H1 (cell line): Measurements from ENCODE around the gene IL1RAPL1. TPM values are rescaled to one million over a fixed set of nuclear protein-coding genes. Genes with fewer than 3 reads are reported as not detected.

Experiments used
- CTCF ChIA-PET: fragments of 300-600 bp; sonication (Branson Sonifier 250); formaldehyde crosslinking; loops from one replicate; lab custom pipeline; 2021; ENCODE audit not compliant: partially characterized antibody; lab: Charles Lee
- POLR2A ChIA-PET: fragments of 300-600 bp; sonication (Branson Sonifier 250); formaldehyde crosslinking; loops from one replicate; lab custom pipeline; 2021; ENCODE audit warnings: inconsistent platforms; ENCODE audit not compliant: partially characterized antibody; lab: Charles Lee
- DNase-seq, 2 experiments: peaks; one replicate each; pipeline versions ENCODE4 v3.0.0 to v3.0.0-alpha.2; 2010 to 2022; ENCODE audit warnings: low spot score in 2 of 2, low read depth in 1 of 2, mixed read lengths in 1 of 2
- FAIRE-seq: peaks from 2 replicates; lab custom pipeline; 2011; peaks lifted over from hg19 to GRCh38; lab: Jason Lieb, UNC
- H2AFZ ChIP-seq: 2 replicates; pipeline ENCODE4 v1.8.1; 2012; ENCODE audit warnings: low read length, inconsistent platforms
- H2AK5ac ChIP-seq: 2 replicates; pipeline ENCODE4 v1.6.1; 2013; ENCODE audit warnings: low read depth, low read length
- H2BK120ac ChIP-seq: replicated peaks from 2 replicates; pipeline ENCODE3; 2013; ENCODE audit warnings: low read depth, low read length, inconsistent platforms
- H2BK12ac ChIP-seq: 2 replicates; pipeline ENCODE4 v1.6.1; 2013; ENCODE audit warnings: low read depth, low read length
- H2BK15ac ChIP-seq: 2 replicates; pipeline ENCODE4 v1.6.1; 2013; ENCODE audit warnings: low read length
- H2BK20ac ChIP-seq: 2 replicates; pipeline ENCODE4 v1.6.1; 2013; ENCODE audit warnings: low read length
- H2BK5ac ChIP-seq: 2 replicates; pipeline ENCODE4 v1.6.1; 2013; ENCODE audit warnings: low read depth, low read length
- H3K14ac ChIP-seq: 2 replicates; pipeline ENCODE4 v1.6.1; 2013; ENCODE audit warnings: inconsistent platforms; ENCODE audit not compliant: insufficient read length
- H3K18ac ChIP-seq: 2 replicates; pipeline ENCODE4 v1.6.1; 2013; ENCODE audit warnings: low read length; ENCODE audit errors: extremely low read depth
- H3K23ac ChIP-seq: 2 replicates; pipeline ENCODE4 v1.6.1; 2013; ENCODE audit warnings: inconsistent platforms; ENCODE audit not compliant: insufficient read length
- H3K23me2 ChIP-seq: 2 replicates; pipeline ENCODE4 v1.6.1; 2013; ENCODE audit warnings: low read depth, low read length
- H3K27ac ChIP-seq: 2 replicates; pipeline ENCODE4 v1.6.1; 2011; ENCODE audit warnings: low read depth, low read length, inconsistent platforms
- H3K27me3 ChIP-seq, 4 experiments: replicated peaks in 1 of 4; 1 replicate in 1 of 4; 2 replicates in 3 of 4; pipeline versions ENCODE4 v1.6.1 to v1.8.1; 2011 to 2013; ENCODE audit warnings: low read length in 3 of 4, mild to moderate bottlenecking in 3 of 4, inconsistent platforms in 2 of 4, mixed read lengths in 2 of 4, moderate library complexity in 1 of 4; ENCODE audit not compliant: control insufficient read depth in 3 of 4, insufficient read depth in 3 of 4; ENCODE audit errors: extremely low read depth in 1 of 4
- H3K36me3 ChIP-seq, 4 experiments: 2 replicates each; pipeline versions ENCODE4 v1.6.1 to v1.8.1; 2011 to 2013; ENCODE audit warnings: mild to moderate bottlenecking in 4 of 4, low read length in 3 of 4, moderate library complexity in 2 of 4, control low read depth in 1 of 4, inconsistent platforms in 1 of 4; ENCODE audit not compliant: insufficient read depth in 4 of 4, control insufficient read depth in 2 of 4
- H3K4ac ChIP-seq: replicated peaks from 2 replicates; pipeline ENCODE3; 2013; ENCODE audit warnings: low read length, low read depth, mixed read lengths, inconsistent platforms; ENCODE audit not compliant: insufficient read length
- H3K4me1 ChIP-seq, 4 experiments: replicated peaks in 1 of 4; 1 replicate in 1 of 4; 2 replicates in 3 of 4; pipeline versions ENCODE4 v1.6.1 to v1.8.1; 2011 to 2013; ENCODE audit warnings: low read length in 3 of 4, inconsistent platforms in 2 of 4, mixed read lengths in 1 of 4; ENCODE audit not compliant: insufficient read depth in 4 of 4, control insufficient read depth in 3 of 4
- H3K4me2 ChIP-seq, 2 experiments: 2 replicates each; pipeline versions ENCODE4 v1.6.1 to v1.8.1; 2011 to 2013; ENCODE audit warnings: low read depth in 2 of 2, low read length in 2 of 2, control low read depth in 1 of 2, inconsistent platforms in 1 of 2, mild to moderate bottlenecking in 1 of 2; ENCODE audit not compliant: insufficient read depth in 1 of 2
- H3K4me3 ChIP-seq, 4 experiments: fragments of 200-600, 300-600 bp in 1 of 4; sonication (generic), shearing (Covaris generic), sonication (Bioruptor Twin) in 1 of 4; 2 replicates each; pipeline versions ENCODE4 v1.5.1 to v1.8.1; 2011 to 2016; ENCODE audit warnings: low read length in 4 of 4, low read depth in 3 of 4, control low read depth in 2 of 4, inconsistent platforms in 2 of 4, mild to moderate bottlenecking in 2 of 4, mixed read lengths in 1 of 4, moderate library complexity in 1 of 4; ENCODE audit not compliant: insufficient read depth in 2 of 4; ENCODE audit errors: extremely low read depth in 1 of 4
- H3K56ac ChIP-seq: replicated peaks from 2 replicates; pipeline ENCODE3; 2013; ENCODE audit warnings: low read depth, mild to moderate bottlenecking, mixed read lengths, low read length, inconsistent platforms; ENCODE audit not compliant: insufficient read length
- H3K79me1 ChIP-seq: 2 replicates; pipeline ENCODE4 v1.6.1; 2013; ENCODE audit warnings: low read depth, low read length, control low read depth
- H3K79me2 ChIP-seq, 2 experiments: 2 replicates each; pipeline versions ENCODE4 v1.6.1 to v1.8.1; 2012 to 2013; ENCODE audit warnings: low read length in 2 of 2, mild to moderate bottlenecking in 2 of 2, inconsistent platforms in 1 of 2; ENCODE audit not compliant: insufficient read depth in 2 of 2, control insufficient read depth in 1 of 2
- H3K9ac ChIP-seq, 4 experiments: replicated peaks in 1 of 4; 1 replicate in 1 of 4; 2 replicates in 3 of 4; pipeline versions ENCODE4 v1.6.1 to v1.8.1; 2011 to 2013; ENCODE audit warnings: low read depth in 3 of 4, low read length in 3 of 4, control low read depth in 2 of 4, mild to moderate bottlenecking in 2 of 4, moderate library complexity in 2 of 4, inconsistent platforms in 1 of 4; ENCODE audit errors: extremely low read depth in 1 of 4
- H3K9me3 ChIP-seq, 2 experiments: 2 replicates each; pipeline versions ENCODE4 v1.6.1 to v1.8.1; 2012 to 2013; ENCODE audit warnings: mild to moderate bottlenecking in 2 of 2, moderate library complexity in 2 of 2, control low read depth in 1 of 2, inconsistent platforms in 1 of 2, low read depth in 1 of 2, low read length in 1 of 2, mixed read lengths in 1 of 2; ENCODE audit not compliant: insufficient read depth in 2 of 2
- H4K20me1 ChIP-seq, 2 experiments: replicated peaks in 1 of 2; 2 replicates each; pipeline versions ENCODE3 to v1.8.1; 2011 to 2013; ENCODE audit warnings: inconsistent platforms in 2 of 2, low read length in 2 of 2, mild to moderate bottlenecking in 1 of 2; ENCODE audit not compliant: insufficient read depth in 2 of 2, control insufficient read depth in 1 of 2
- H4K5ac ChIP-seq: 2 replicates; pipeline ENCODE4 v1.6.1; 2013; ENCODE audit warnings: low read length, low read depth, mixed read lengths, inconsistent platforms; ENCODE audit not compliant: insufficient read length
- H4K8ac ChIP-seq: 2 replicates; pipeline ENCODE4 v1.8.0; 2013; ENCODE audit warnings: mild to moderate bottlenecking, moderate library complexity, low read length, inconsistent platforms; ENCODE audit not compliant: insufficient read depth; ENCODE audit errors: extremely low read depth
- H4K91ac ChIP-seq: replicated peaks from 2 replicates; pipeline ENCODE3; 2013; ENCODE audit warnings: low read length, mixed read lengths, inconsistent platforms; ENCODE audit not compliant: insufficient read length
- CHD2 ChIP-seq: IDR thresholded peaks from 2 replicates; pipeline ENCODE4 v1.6.1; 2012; ENCODE audit warnings: low read length, improper control_type of control experiment
- CREB1 ChIP-seq: IDR thresholded peaks from 2 replicates; pipeline ENCODE4 v1.6.1; 2012; ENCODE audit warnings: inconsistent platforms
- EP300 ChIP-seq, 2 experiments: IDR thresholded peaks; 1 replicate in 1 of 2; 2 replicates in 1 of 2; pipeline ENCODE4 v1.6.1; 2011 to 2012; ENCODE audit warnings: low read depth in 2 of 2, low read length in 2 of 2, mild to moderate bottlenecking in 2 of 2, borderline replicate concordance in 1 of 2, inconsistent platforms in 1 of 2, moderate library complexity in 1 of 2
- HDAC6 ChIP-seq: IDR thresholded peaks from one replicate; pipeline ENCODE4 v1.7.1; 2012; ENCODE audit warnings: low read depth, mild to moderate bottlenecking, inconsistent platforms, low read length, moderate library complexity
- SIRT6 ChIP-seq: IDR thresholded peaks from one replicate; pipeline ENCODE4 v1.7.1; 2012; ENCODE audit warnings: low read length, inconsistent platforms
- SP2 ChIP-seq: IDR thresholded peaks from 2 replicates; pipeline ENCODE4 v1.6.1; 2012; ENCODE audit warnings: mild to moderate bottlenecking, low read length, inconsistent platforms
- TEAD4 ChIP-seq: IDR thresholded peaks from 2 replicates; pipeline ENCODE4 v1.6.1; 2012; ENCODE audit warnings: low read depth, low read length, inconsistent platforms, mixed read lengths
- ZNF274 ChIP-seq: IDR thresholded peaks from 2 replicates; pipeline ENCODE4 v1.7.0; 2012; ENCODE audit warnings: low read length, borderline replicate concordance; ENCODE audit errors: extremely low read depth
- WGBS, 2 experiments: shearing (Covaris generic) in 1 of 2; methylation state at CpG; one replicate each; pipeline versions ENCODE4 v1.1.6 to v1.1.7; 2013 to 2015; ENCODE audit warnings: low lambda C conversion rate in 2 of 2, mixed read lengths in 2 of 2, inconsistent platforms in 1 of 2, low coverage in 1 of 2, missing lambda C conversion rate in 1 of 2; ENCODE audit not compliant: insufficient replicate concordance in 2 of 2, insufficient coverage in 1 of 2, insufficient read length in 1 of 2; ENCODE audit errors: extremely low coverage in 1 of 2, missing lambda C conversion rate in 1 of 2; 5-methylcytosine and 5-hydroxymethylcytosine counted together
- polyA plus RNA-seq, 7 experiments: library from polyadenylated mRNA; depleted of rRNA in 3 of 7; stranded (reverse) in 5 of 7; unstranded in 2 of 7; fragments of >200 nt in 5 of 7; fragments of 200-250 nt in 2 of 7; gene quantifications; 1 replicate in 5 of 7; 2 replicates in 1 of 7; 4 replicates in 1 of 7; pipeline versions ENCODE4 v1.2.1 to v1.2.3, GENCODE V29; 2011 to 2013; ENCODE audit warnings: missing spikeins in 2 of 7, mixed read lengths in 2 of 7
- total RNA-seq: library from RNA; stranded (reverse); fragmentation: NEBNext Ultra II Directional; extraction: Animal tissue kit (Norgen Biotek cat#: 25700); gene quantifications from 2 replicates; pipeline ENCODE4 v1.2.1, GENCODE V29; 2021

IL1RAPL1 gene
- total and polyA plus RNA-seq, 2 of the 8 experiments (the other 6 are each of a cell fraction or from before 2014, with no cell fraction given): 0.11 to 0.35 TPM

- H2AFZ ChIP-seq: no peak overlapping the region
- H3K4ac ChIP-seq: no peak overlapping the region
- no peaks in the 10 kb centered on the region for H3K79me1 ChIP-seq
- no peak overlapping the region for H2BK5ac ChIP-seq
- FAIRE-seq: no peak
- WGBS, 2 experiments: 90% methylated on average over 2 of the region's 2 CpGs; no CpG with 5 or more reads in 1 of the 2 experiments
- no peak overlapping the region for H3K56ac ChIP-seq
- H3K14ac ChIP-seq: no peak overlapping the region
- H2BK20ac ChIP-seq: no peak overlapping the region
- no peak for TF ChIP-seq EP300 (IDR thresholded peaks at IDR 0.05; ENCODE audit: borderline replicate concordance in 1 of 2, low read depth in 2 of 2, low read length in 2 of 2)
- no peak for TF ChIP-seq TEAD4
- no peak for TF ChIP-seq SIRT6
- no peak for TF ChIP-seq HDAC6
- no peak for TF ChIP-seq CREB1
- no peak for TF ChIP-seq CHD2
- TF ChIP-seq SP2: no peak
- TF ChIP-seq ZNF274: no peak
- TF ChIP-seq, all 59 proteins: peak for 0
- Histone ChIP-seq H3K27ac (no peak overlapping the region), H3K36me3 (no peaks in the 10 kb centered on the region), H3K23me2 (no peaks in the 10 kb centered on the region; the same call in 1 of the 2 replicates), H2AK5ac (no peak overlapping the region), H2BK120ac (no peak overlapping the region), H4K5ac (no peak overlapping the region), H2BK15ac (no peak overlapping the region), H3K9me3 (0 out of 4 replicates have a peak, but pooled peaks cover 0 to 4% of the 10 kb centered on the region in 2 experiments), H4K8ac (no peak overlapping the region), H2BK12ac (no peak overlapping the region), H4K20me1 (no peaks in the 10 kb centered on the region), H3K18ac (no peak overlapping the region), H3K4me3 (no peak overlapping the region), H3K27me3 (no peaks in the 10 kb centered on the region), H3K23ac (no peak overlapping the region), H3K4me2 (no peak overlapping the region), H3K4me1 (no peaks in the 10 kb centered on the region), H4K91ac (no peak overlapping the region), H3K79me2 (no peaks in the 10 kb centered on the region), H3K9ac (no peak overlapping the region)
- POLR2A ChIA-PET: no interaction called here
- CTCF ChIA-PET: no interaction called here
- DNase-seq: no peak
Observed at GRCh38 chrX:29431895-29432294, 844.6 kb downstream of the IL1RAPL1 start.
